ENCODE data around the gene CNPY1.
"Not testable (repeated sequence)": the region's sequence is repeated elsewhere in the genome, so short reads cannot be mapped to it uniquely, and the experiment has no call there.

The CNPY1 gene

GRCh38 chr7:155546449-155546848, at the start of gene CNPY1:
Gene CNPY1, minus strand, starts transcription at chr7:155546559. Its CDS starts 630 bp downstream, at chr7:155545929.
- H3K4me3 ChIP-seq (ENCODE audit: low read length) = not testable (repeated sequence)

GRCh38 chr7:155594961-155595366, 48.6 kb upstream of the CNPY1 start:
- no peak overlapping the region for H3K4me3 ChIP-seq (ENCODE audit: low read length)
- TF ChIP-seq ZNF274 (IDR thresholded peaks at IDR 0.05; ENCODE audit: low read depth, low read length) = no peak

DNA sequence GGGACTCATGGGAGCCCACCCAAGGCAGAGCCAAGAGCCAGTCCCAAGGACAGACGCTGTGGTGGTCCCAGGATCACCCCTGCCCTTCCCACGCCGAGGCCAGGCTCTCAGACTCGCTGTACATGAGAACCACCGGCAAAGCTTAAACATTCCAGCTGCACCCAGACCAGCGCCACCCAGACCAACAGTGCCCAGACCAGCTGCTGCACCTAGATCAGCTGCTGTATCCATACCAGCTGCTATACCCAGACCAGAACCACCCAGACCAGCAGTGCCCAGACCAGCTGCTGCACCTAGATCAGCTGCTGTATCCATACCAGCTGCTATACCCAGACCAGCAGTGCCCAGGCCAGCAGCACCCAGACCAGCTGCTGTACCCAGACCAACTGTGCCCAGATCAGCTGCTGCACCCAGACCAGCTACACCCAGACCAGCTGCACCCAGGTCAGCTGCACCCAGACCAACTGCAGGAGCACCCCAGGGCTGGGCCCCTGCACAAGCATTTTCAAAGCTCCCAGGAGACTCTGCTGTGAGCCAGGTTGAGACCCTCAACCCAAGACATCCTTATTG, 47.9 kb upstream of the CNPY1 start:
- no peak overlapping the region for H3K4me3 ChIP-seq (ENCODE audit: low read length)
- TF ChIP-seq ZNF274 (IDR thresholded peaks at IDR 0.05; ENCODE audit: low read depth, low read length) = no peak

DNA sequence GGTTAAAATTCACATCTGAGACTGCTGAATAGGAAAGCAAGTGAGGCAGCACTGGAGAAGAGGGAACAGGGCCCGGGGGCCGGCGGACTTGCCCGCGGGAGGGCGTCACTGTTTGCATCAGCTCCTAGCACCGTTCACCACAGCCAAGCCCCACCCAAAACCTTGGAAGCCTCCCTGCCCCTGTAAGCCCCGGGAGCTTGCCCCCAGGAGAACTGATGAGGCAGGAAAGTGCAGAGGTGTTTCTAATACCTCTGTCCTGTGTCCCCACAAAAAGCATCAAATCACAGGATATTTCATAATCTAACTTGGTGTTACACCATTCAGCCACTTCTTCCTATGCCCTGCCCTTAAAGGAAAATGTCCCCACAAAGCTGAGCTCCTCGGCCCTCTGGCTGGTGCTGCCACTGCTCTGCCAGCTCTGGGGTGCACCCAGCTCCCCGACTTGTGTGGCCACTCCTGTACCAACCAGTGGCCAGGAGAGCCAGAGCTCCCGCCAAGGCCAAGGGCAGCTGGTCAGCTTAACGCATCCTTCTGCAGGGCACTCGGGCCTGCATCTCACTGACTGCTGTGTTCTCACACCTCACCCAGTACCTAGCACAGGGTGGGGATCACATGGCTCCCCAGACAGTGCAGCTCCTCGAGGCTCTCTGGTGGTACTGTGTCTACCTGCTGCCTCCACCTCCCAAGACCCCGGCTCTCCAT, 47.3 kb upstream of the CNPY1 start:
- no peak overlapping the region for H3K4me3 ChIP-seq (ENCODE audit: low read length)
- TF ChIP-seq ZNF274 (IDR thresholded peaks at IDR 0.05; ENCODE audit: low read depth, low read length) = no peak

DNA sequence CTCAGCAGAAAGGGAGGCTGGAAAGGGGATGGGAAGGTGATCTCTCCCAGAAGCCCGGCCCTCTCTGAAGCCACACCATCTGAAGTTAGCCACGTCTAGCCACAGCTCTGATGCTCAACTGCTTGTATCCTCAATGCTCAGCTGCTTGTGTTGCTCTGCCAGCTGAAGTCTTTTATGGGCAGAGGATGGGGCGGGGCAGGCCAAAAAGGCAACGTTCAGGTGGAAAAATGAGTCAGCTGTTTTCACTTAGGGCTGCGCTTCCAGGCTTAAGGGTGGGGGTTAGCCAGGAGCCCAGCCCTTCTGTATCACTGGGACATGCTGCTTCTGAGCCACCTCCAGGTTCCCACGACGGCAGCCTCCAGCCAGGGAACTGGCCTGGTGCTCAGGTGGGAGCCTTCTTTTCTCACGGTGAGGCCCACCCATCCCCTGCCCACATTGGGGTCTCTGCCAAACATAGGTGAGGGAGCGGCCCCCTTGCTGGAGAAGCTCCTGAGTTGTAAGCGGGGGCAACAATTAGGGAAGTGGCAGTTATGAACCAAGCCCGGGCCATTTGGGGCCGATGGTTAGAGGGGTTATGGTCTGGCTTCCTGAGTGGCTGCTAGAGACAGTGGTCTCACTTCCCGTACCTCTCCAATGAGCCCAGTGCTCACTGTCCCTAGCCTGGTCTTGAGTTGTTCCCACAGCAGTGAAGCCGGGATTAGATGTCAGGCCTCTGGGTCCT, 44.9 kb upstream of the CNPY1 start:
- no peak overlapping the region for H3K4me3 ChIP-seq (ENCODE audit: low read length)
- TF ChIP-seq ZNF274 (IDR thresholded peaks at IDR 0.05; ENCODE audit: low read depth, low read length) = no peak

DNA sequence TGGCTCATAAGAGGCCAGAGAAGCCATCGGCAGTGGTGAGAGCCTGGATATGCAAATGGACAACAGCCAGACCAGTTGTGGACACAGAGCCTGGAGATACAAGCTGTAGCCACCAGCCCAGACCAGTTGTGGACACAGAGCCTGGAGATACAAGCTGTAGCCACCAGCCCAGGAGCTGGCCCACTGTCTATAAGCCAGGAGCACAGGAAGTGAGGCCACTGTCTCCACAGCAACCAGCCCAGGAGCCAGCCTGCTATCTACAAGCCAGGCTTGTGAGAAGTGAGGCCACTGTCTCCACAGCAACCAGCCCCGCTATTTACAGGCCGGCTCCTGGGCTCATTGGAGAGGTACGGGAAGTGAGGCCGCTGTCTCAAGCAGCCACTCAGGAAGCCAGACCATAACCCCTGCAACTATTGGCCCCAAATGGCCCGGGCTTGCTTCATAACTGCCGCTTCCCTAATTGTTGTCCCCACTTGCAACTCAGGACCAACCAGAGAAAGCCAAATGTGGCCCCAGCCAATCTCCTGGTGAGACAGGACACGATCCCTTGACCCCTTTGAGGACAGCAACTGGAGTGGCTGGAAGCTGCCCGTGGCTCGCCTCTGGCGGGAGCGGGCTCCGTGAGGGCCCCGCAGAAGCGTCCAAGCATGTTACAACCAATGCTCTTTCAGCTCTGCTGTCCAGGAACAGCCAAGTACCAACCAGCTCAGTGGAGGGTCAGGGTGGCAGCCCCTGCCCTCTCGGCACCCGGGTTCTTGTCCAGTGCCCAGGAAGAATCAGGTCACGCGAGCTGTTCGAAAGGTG, 44.1 kb upstream of the CNPY1 start:
- no peak overlapping the region for H3K4me3 ChIP-seq (ENCODE audit: low read length)
- TF ChIP-seq ZNF274 (IDR thresholded peaks at IDR 0.05; ENCODE audit: low read depth, low read length) = no peak

- no peak for TF ChIP-seq ZNF274 (IDR thresholded peaks at IDR 0.05; ENCODE audit: low read depth, low read length)
- H3K4me3 ChIP-seq (ENCODE audit: low read length) = no peak overlapping the region
These were observed 42.9 kb upstream of the CNPY1 start for GRCh38 chr7:155589001-155589980.

- no peak for TF ChIP-seq ZNF274 (IDR thresholded peaks at IDR 0.05; ENCODE audit: low read depth, low read length)
- no peak overlapping the region for H3K4me3 ChIP-seq (ENCODE audit: low read length)
These were observed 42.2 kb upstream of the CNPY1 start for GRCh38 chr7:155588468-155588998.

DNA sequence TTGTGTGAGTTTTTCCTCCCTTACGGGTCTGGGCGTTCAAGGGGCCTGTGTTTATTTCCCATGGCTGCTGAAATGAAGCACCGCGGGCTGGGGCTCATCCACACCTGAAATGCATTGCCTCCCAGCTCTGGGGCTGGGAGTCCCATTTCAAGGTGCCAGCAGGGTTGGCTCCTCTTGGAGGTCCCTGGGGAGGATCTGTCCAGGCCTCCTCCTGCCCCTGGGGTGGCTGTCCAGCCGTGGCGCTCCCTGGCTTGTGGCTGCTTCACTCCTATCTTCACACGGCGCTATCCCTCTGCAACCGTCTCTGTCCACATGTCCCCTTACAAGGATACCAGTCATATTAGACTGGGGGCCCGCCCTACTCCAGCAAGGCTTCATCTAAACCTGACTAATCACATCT, 41.1 kb upstream of the CNPY1 start:
- no peak for TF ChIP-seq ZNF274 (IDR thresholded peaks at IDR 0.05; ENCODE audit: low read depth, low read length)
- H3K4me3 ChIP-seq (ENCODE audit: low read length) = no peak overlapping the region

- no peak overlapping the region for H3K4me3 ChIP-seq (ENCODE audit: low read length)
- TF ChIP-seq ZNF274 (IDR thresholded peaks at IDR 0.05; ENCODE audit: low read depth, low read length) = no peak
These were observed 40.6 kb upstream of the CNPY1 start for GRCh38 chr7:155586843-155587440.

GRCh38 chr7:155585951-155586350, 39.6 kb upstream of the CNPY1 start:
- no peak overlapping the region for H3K4me3 ChIP-seq (ENCODE audit: low read length)
- no peak for TF ChIP-seq ZNF274 (IDR thresholded peaks at IDR 0.05; ENCODE audit: low read depth, low read length)

GRCh38 chr7:155585532-155585895, 39.2 kb upstream of the CNPY1 start:
- H3K4me3 ChIP-seq (ENCODE audit: low read length) = no peak overlapping the region
- no peak for TF ChIP-seq ZNF274 (IDR thresholded peaks at IDR 0.05; ENCODE audit: low read depth, low read length)

Data from GM08714 (cell line).